SK-N-SH (cell line): ENCODE data around the gene C2orf42. TPM values are rescaled to one million over a fixed set of nuclear protein-coding genes. Genes with fewer than 3 reads are reported as not detected.
"Not testable (repeated sequence)": the region's sequence is repeated elsewhere in the genome, so short reads cannot be mapped to it uniquely, and the experiment has no call there.

Experiments used
- CTCF ChIA-PET: fragments of 300-600, 350-600 bp; formaldehyde crosslinking; extraction: SDS; loops from one replicate; lab custom pipeline; 2021; lab: Yijun Ruan, JAX
- POLR2A ChIA-PET: fragments of 350-600 bp; sonication (Branson Sonifier 250); formaldehyde crosslinking; extraction: SDS; loops from one replicate; lab custom pipeline; 2020; ENCODE audit warnings: antibody characterized with exemption, inconsistent platforms; lab: Yijun Ruan, JAX
- DNase-seq: peaks from one replicate; pipeline ENCODE4 v3.0.0; 2012
- H2AFZ ChIP-seq: fragments of 200-600 bp; sonication (generic); 2 replicates; pipeline ENCODE4 v1.8.1; 2016; ENCODE audit warnings: antibody characterized with exemption, mild to moderate bottlenecking, low read depth
- H3F3A ChIP-seq: fragments of 200-600 bp; sonication (generic); replicated peaks from 2 replicates; pipeline ENCODE3; 2016; ENCODE audit warnings: antibody characterized with exemption, mild to moderate bottlenecking; ENCODE audit not compliant: insufficient read depth
- H3K27ac ChIP-seq, 2 experiments: fragments of 200-500 bp in 1 of 2; fragments of 200-600 bp in 1 of 2; sonication (Bioruptor generic) in 1 of 2; sonication (generic), shearing (Covaris generic) in 1 of 2; 2 replicates each; pipeline versions ENCODE4 v1.5.1 to v1.6.1; 2014 to 2016; ENCODE audit warnings: low read depth in 2 of 2, inconsistent platforms in 1 of 2, low read length in 1 of 2, mild to moderate bottlenecking in 1 of 2, mixed read lengths in 1 of 2
- H3K27me3 ChIP-seq: fragments of 200-600 bp; sonication (generic), shearing (Covaris generic); 2 replicates; pipeline ENCODE4 v1.6.1; 2016; ENCODE audit warnings: mixed run types; ENCODE audit not compliant: insufficient read depth
- H3K36me3 ChIP-seq, 2 experiments: fragments of 200-500 bp in 1 of 2; fragments of 200-600 bp in 1 of 2; sonication (Bioruptor generic) in 1 of 2; sonication (generic) in 1 of 2; replicated peaks in 1 of 2; 2 replicates each; pipeline versions ENCODE3 to v1.5.1; 2014 to 2016; ENCODE audit warnings: low read length in 1 of 2, mild to moderate bottlenecking in 1 of 2; ENCODE audit not compliant: insufficient read depth in 2 of 2, control insufficient read depth in 1 of 2
- H3K4me1 ChIP-seq, 2 experiments: fragments of 200-500 bp in 1 of 2; fragments of 200-600 bp in 1 of 2; sonication (Bioruptor generic) in 1 of 2; sonication (generic), shearing (Covaris generic) in 1 of 2; 2 replicates each; pipeline versions ENCODE4 v1.5.1 to v1.6.1; 2014 to 2016; ENCODE audit warnings: low read depth in 1 of 2, low read length in 1 of 2, mixed run types in 1 of 2; ENCODE audit not compliant: insufficient read depth in 2 of 2, control insufficient read depth in 1 of 2
- H3K4me2 ChIP-seq: fragments of 200-600 bp; sonication (generic), shearing (Covaris generic); 2 replicates; pipeline ENCODE4 v1.6.1; 2017; ENCODE audit warnings: mixed run types
- H3K4me3 ChIP-seq, 2 experiments: fragments of 200-500 bp in 1 of 2; fragments of 200-600 bp in 1 of 2; sonication (Bioruptor generic) in 1 of 2; sonication (generic), shearing (Covaris generic) in 1 of 2; 2 replicates each; pipeline versions ENCODE4 v1.5.1 to v1.8.1; 2014 to 2016; ENCODE audit warnings: low read depth in 2 of 2, inconsistent platforms in 1 of 2, low read length in 1 of 2, mild to moderate bottlenecking in 1 of 2, mixed read lengths in 1 of 2, moderate library complexity in 1 of 2
- H3K79me2 ChIP-seq: fragments of 200-600 bp; sonication (generic); 2 replicates; pipeline ENCODE4 v1.8.1; 2017; ENCODE audit warnings: mild to moderate bottlenecking; ENCODE audit not compliant: insufficient read depth
- H3K9ac ChIP-seq: fragments of 200-600 bp; sonication (generic); 2 replicates; pipeline ENCODE4 v1.6.1; 2017; ENCODE audit warnings: mixed run types
- H3K9me2 ChIP-seq: fragments of 200-600 bp; sonication (generic); 2 replicates; pipeline ENCODE4 v1.6.1; 2017; ENCODE audit warnings: mixed run types
- H3K9me3 ChIP-seq: fragments of 200-600 bp; sonication (generic); 2 replicates; pipeline ENCODE4 v1.6.1; 2017; ENCODE audit warnings: mixed run types, mild to moderate bottlenecking, moderate library complexity
- H4K20me1 ChIP-seq: fragments of 200-600 bp; sonication (generic); 2 replicates; pipeline ENCODE4 v1.6.1; 2017; ENCODE audit warnings: mild to moderate bottlenecking, mixed run types; ENCODE audit not compliant: insufficient read depth
- MXI1 ChIP-seq: IDR thresholded peaks from 2 replicates; pipeline ENCODE4 v1.6.1; 2012; ENCODE audit warnings: mild to moderate bottlenecking, low read depth, low read length, improper control_type of control experiment
- NFIC ChIP-seq: IDR thresholded peaks from 2 replicates; pipeline ENCODE4 v1.4.0; 2012; ENCODE audit warnings: borderline replicate concordance
- RAD21 ChIP-seq: IDR thresholded peaks from 2 replicates; pipeline ENCODE4 v1.6.1; 2012; ENCODE audit warnings: mild to moderate bottlenecking, low read length
- RXRA ChIP-seq: IDR thresholded peaks from 2 replicates; pipeline ENCODE4 v1.4.0; 2012; ENCODE audit warnings: low read depth, mild to moderate bottlenecking, borderline replicate concordance
- WGBS: methylation state at CpG from one replicate; pipeline ENCODE4 v1.1.6; 2017; ENCODE audit warnings: low lambda C conversion rate; 5-methylcytosine and 5-hydroxymethylcytosine counted together
- polyA plus RNA-seq, 3 experiments: library from polyadenylated mRNA; depleted of rRNA; stranded (reverse); fragments of >200 nt; gene quantifications; 2 replicates each; pipeline ENCODE4 v1.2.3, GENCODE V29; 2012

The C2orf42 gene
- polyA plus RNA-seq, 1 of the 3 experiments (the other 2 are of a cell fraction), result 5.1 TPM

DNA sequence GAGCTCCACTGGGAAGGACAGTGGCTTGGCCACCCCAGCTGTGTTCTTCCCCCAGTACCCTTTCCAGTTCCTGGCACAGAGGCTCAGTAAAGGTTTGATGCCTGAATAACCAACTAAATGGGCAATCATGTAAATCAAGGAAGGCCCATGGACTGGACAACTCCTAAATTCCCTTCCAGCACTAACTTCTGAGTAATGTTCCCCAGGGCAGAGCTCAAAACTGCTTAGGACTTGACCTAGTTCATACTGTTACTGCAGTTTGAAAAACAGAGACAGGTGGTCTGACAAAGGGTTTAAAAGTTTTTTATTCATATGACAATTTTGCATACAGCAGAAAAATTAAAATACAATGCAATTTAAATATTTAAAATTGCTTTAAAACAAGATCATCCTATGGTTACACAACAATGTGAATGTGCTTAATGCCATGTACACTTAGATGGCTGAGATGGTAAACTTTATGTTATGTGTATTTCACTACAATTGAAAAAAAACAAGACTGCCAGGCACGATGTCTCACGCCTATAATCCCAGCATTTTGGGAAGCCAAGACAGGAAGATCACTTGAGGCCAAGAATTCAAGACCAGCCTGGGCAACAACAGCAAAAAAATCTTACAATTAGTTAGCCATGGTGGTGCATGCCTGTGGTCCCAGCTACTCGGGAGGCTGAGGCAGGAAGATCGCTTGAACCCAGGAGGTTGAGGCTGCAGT lies 77.3 kb downstream of the C2orf42 start:
- Histone ChIP-seq H3K4me3 (no peak overlapping the region), H3K27ac (no peak overlapping the region), H3K4me1 (peaks cover 12 to 19% of the 10 kb centered on the region in 2 experiments; a peak in 2 of 4 replicates), H3K27me3 (no peaks in the 10 kb centered on the region), H4K20me1 (no peaks in the 10 kb centered on the region), H3K36me3 (no peaks in the 10 kb centered on the region), H3K9me3 (no peaks in the 10 kb centered on the region), H3K4me2 (no peak overlapping the region), H2AFZ (no peak overlapping the region), H3K9ac (no peak overlapping the region), H3K9me2 (no peaks in the 10 kb centered on the region), H3F3A (peaks cover 4% of the 10 kb centered on the region), H3K79me2 (no peaks in the 10 kb centered on the region)
- no peak for TF ChIP-seq MXI1
- 95% methylated on average over 4 of the region's 4 CpGs for WGBS
- ChIA-PET POLR2A (no interaction called here), CTCF (no interaction called here)
- DNase-seq, result no peak

DNA sequence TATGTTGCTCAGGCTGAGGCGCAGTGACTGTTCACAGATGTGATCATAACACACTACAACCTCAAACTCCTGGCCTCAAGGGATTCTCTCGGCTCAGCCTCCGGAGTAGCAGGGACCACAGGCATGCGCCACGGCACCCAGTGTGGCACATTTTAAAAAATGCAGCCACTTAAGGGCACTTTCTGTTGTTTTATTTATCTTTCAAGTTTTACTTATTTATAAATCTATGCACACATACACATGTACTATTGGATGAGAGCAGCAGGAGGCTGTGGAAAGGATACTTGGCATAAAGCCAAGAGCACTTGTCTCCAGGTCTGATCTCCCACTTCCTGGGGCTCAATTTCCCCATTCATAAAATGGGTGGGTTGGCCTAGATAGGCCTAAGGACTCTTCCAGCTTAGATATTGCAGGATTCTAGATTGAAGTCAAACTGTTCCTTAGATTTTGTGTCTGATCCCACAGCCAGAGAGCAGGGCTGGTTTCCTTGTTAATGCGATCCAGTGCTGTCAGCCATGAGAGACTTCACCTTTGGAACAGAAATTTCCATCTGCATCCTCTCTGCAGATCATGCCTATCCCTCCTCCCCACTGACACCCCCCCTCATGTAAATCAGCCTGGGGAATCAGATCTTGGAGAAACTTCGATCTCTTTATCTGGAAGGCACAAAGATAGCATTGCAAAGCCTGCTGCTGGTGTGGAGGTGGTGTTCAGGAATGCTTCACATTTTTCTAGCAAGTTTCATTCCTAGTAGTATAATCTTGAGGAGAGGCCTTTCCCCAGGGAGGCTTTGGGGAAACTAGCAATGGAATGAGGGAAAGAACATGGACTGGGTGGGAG lies 78.8 kb downstream of the C2orf42 start:
- ChIA-PET POLR2A (no interaction called here), CTCF (no interaction called here)
- H2AFZ ChIP-seq, result peak overlapping the region; percentile 68
- no peaks in the 10 kb centered on the region for H3K79me2 ChIP-seq
- 85% methylated on average over 7 of the region's 7 CpGs for WGBS
- DNase-seq, result peak; percentile 52
- no peaks in the 10 kb centered on the region for H3K9me3 ChIP-seq
- H3K9ac ChIP-seq, result no peak overlapping the region
- peaks cover 4% of the 10 kb centered on the region for H3F3A ChIP-seq
- no peaks in the 10 kb centered on the region for H3K36me3 ChIP-seq
- H3K4me1 ChIP-seq, result peaks cover 16 to 24% of the 10 kb centered on the region in 2 experiments; a peak in 2 of 4 replicates
- H3K9me2 ChIP-seq, result no peaks in the 10 kb centered on the region
- H4K20me1 ChIP-seq, result no peaks in the 10 kb centered on the region
- H3K4me2 ChIP-seq, result no peak overlapping the region
- H3K27ac ChIP-seq, result peak overlapping the region; percentile 7 to 36; a peak in 2 of 4 replicates
- TF ChIP-seq NFIC (peak; percentile 82), RAD21 (no peak), RXRA (no peak)
- H3K4me3 ChIP-seq, result no peak overlapping the region
- H3K27me3 ChIP-seq, result no peaks in the 10 kb centered on the region

DNA sequence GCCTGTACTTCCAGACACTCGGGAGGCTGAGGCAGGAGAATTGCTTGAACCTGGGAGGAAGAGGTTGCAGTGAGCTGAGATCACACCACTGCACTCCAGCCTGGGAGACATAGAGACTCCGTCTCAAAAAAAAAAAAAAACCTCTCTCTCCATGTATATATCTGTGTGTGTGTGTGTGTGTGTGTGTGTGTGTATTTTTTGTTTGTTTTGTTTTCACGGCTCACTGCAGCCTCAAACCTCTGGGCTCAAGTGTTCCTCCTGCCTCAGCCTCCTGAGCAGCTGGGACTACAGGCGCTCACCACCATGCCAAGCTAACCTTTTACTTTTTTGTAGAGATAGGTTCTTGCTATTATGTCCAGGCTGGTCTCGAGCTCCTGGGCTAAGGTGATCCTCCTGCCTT lies 80.4 kb downstream of the C2orf42 start:
- H2AFZ ChIP-seq, DNase-seq, H3K9me3 ChIP-seq, H3K9ac ChIP-seq, H3K4me2 ChIP-seq, POLR2A ChIA-PET, H3K4me3 ChIP-seq, H3K79me2 ChIP-seq, H3F3A ChIP-seq, H4K20me1 ChIP-seq, H3K36me3 ChIP-seq, H3K27me3 ChIP-seq, H3K9me2 ChIP-seq, H3K27ac ChIP-seq: not testable (repeated sequence)
- 88% methylated on average over 5 of the region's 5 CpGs for WGBS
- peaks cover 16 to 24% of the 10 kb centered on the region in 2 experiments; a peak in 2 of 4 replicates for H3K4me1 ChIP-seq
- CTCF ChIA-PET, result interaction anchor here (0.6 to 1.1 kb wide), 2 partner anchors 18 to 37 kb away, joined by 3 read pairs; no protein-coding TSS in a partner anchor

DNA sequence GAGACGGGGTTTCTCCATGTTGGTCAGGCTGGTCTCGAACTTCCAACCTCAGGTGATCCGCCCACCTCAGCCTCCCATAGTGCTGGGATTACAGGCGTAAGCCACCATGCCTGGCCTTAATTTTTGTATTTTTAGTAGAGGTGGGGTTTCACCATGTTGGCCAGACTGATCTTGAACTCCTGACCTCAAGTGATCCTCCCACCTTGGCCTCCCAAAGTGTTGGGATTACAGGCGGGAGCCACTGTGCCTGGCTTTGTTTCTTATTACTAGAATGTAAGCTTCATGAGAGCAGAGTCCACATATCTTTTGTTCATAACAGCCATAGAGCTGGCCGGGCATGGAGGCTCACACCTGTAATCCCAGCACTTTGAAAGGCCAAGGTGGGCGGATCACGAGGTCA lies 84.7 kb downstream of the C2orf42 start:
- H3K9ac ChIP-seq, H3K4me3 ChIP-seq, H3F3A ChIP-seq, H3K4me2 ChIP-seq, H2AFZ ChIP-seq, POLR2A ChIA-PET, H3K9me3 ChIP-seq, H3K9me2 ChIP-seq, H3K27ac ChIP-seq, H4K20me1 ChIP-seq, CTCF ChIA-PET, H3K79me2 ChIP-seq, H3K27me3 ChIP-seq, DNase-seq, H3K36me3 ChIP-seq: not testable (repeated sequence)
- WGBS, result 97% methylated on average over 8 of the region's 8 CpGs
- H3K4me1 ChIP-seq, result peaks cover 10 to 17% of the 10 kb centered on the region in 2 experiments; a peak in 2 of 4 replicates
